Neural cell (in vitro differentiated cells): Measurements from ENCODE around the gene MYEOV. TPM values are rescaled to one million over a fixed set of nuclear protein-coding genes. Genes with fewer than 3 reads are reported as not detected.

Experiments
- H2AFZ ChIP-seq: fragments of 200-600, 300-800 bp; sonication (generic), shearing (Covaris generic); 2 replicates; pipeline ENCODE4 v1.6.0; 2014; ENCODE audit warnings: low read depth, mild to moderate bottlenecking, antibody characterized with exemption, low read length, moderate library complexity
- H3F3A ChIP-seq: fragments of 200-600 bp; shearing (Covaris generic); 2 replicates; pipeline ENCODE4 v1.6.1; 2016; ENCODE audit warnings: mild to moderate bottlenecking, moderate library complexity, mixed read lengths, antibody characterized with exemption, low read length; ENCODE audit not compliant: insufficient read depth, poor library complexity, severe bottlenecking
- H3K27ac ChIP-seq: fragments of 200-600, 300-800 bp; sonication (generic), shearing (Covaris generic); 2 replicates; pipeline ENCODE4 v1.5.1; 2014; ENCODE audit warnings: mild to moderate bottlenecking, low read length, moderate library complexity
- H3K27me3 ChIP-seq: fragments of 300-800, 200-600 bp; sonication (generic), shearing (Covaris generic); 2 replicates; pipeline ENCODE4 v1.6.0; 2014; ENCODE audit warnings: mild to moderate bottlenecking, low read depth, low read length, moderate library complexity; ENCODE audit not compliant: insufficient read depth
- H3K36me3 ChIP-seq: fragments of 300-800, 200-600 bp; sonication (generic), shearing (Covaris generic); 2 replicates; pipeline ENCODE4 v1.5.1; 2014; ENCODE audit warnings: mild to moderate bottlenecking, antibody characterized with exemption, low read length, moderate library complexity; ENCODE audit not compliant: insufficient read depth
- H3K4me2 ChIP-seq: fragments of 300-800, 200-600 bp; sonication (generic), shearing (Covaris generic); 2 replicates; pipeline ENCODE4 v1.6.0; 2014; ENCODE audit warnings: mild to moderate bottlenecking, low read length
- H3K4me3 ChIP-seq: fragments of 300-800, 200-600 bp; sonication (generic), shearing (Covaris generic); 2 replicates; pipeline ENCODE4 v1.5.1; 2014; ENCODE audit warnings: mild to moderate bottlenecking, low read length, moderate library complexity
- H3K79me2 ChIP-seq: fragments of 200-600 bp; shearing (Covaris generic); replicated peaks from 2 replicates; pipeline ENCODE4 v1.6.0; 2014; ENCODE audit warnings: mild to moderate bottlenecking, low read length, moderate library complexity; ENCODE audit not compliant: insufficient read depth
- H3K9ac ChIP-seq: fragments of 300-800, 200-600 bp; sonication (generic), shearing (Covaris generic); 2 replicates; pipeline ENCODE4 v1.6.1; 2016; ENCODE audit warnings: mild to moderate bottlenecking, low read length, mixed read lengths
- H3K9me2 ChIP-seq: fragments of 200-600 bp; shearing (Covaris generic); 2 replicates; pipeline ENCODE4 v1.6.1; 2016; ENCODE audit warnings: mild to moderate bottlenecking, low read length, mixed read lengths; ENCODE audit not compliant: insufficient read depth
- H3K9me3 ChIP-seq: fragments of 200-600, 300-800 bp; sonication (generic), shearing (Covaris generic); 2 replicates; pipeline ENCODE4 v1.6.1; 2016; ENCODE audit warnings: mild to moderate bottlenecking, mixed run types, low read length, moderate library complexity, mixed read lengths
- H4K20me1 ChIP-seq: fragments of 200-600 bp; shearing (Covaris generic); 2 replicates; pipeline ENCODE4 v1.6.1; 2016; ENCODE audit warnings: mild to moderate bottlenecking, mixed run types; ENCODE audit not compliant: insufficient read depth
- CTCF ChIP-seq: fragments of 450-650 bp; IDR thresholded peaks from 2 replicates; pipeline ENCODE4 v1.5.1; 2014; ENCODE audit warnings: antibody characterized with exemption, mild to moderate bottlenecking, moderate library complexity; ENCODE audit not compliant: poor library complexity, severe bottlenecking
- EP300 ChIP-seq: fragments of 450-650 bp; conservative IDR thresholded peaks from 2 replicates; pipeline ENCODE4 v1.6.1; 2014; ENCODE audit warnings: antibody characterized with exemption, mild to moderate bottlenecking, moderate library complexity; ENCODE audit not compliant: poor library complexity, severe bottlenecking
- EZH2 ChIP-seq: fragments of 200-600, 300-800 bp; shearing (Covaris generic), sonication (generic); IDR thresholded peaks from 2 replicates; pipeline ENCODE4 v1.6.1; 2014; ENCODE audit warnings: antibody characterized with exemption, low read length, borderline replicate concordance, mild to moderate bottlenecking; ENCODE audit not compliant: insufficient read depth, poor library complexity, severe bottlenecking
- MXI1 ChIP-seq: fragments of 450-650 bp; conservative IDR thresholded peaks from 2 replicates; pipeline ENCODE4 v1.6.1; 2014; ENCODE audit warnings: antibody characterized with exemption, mild to moderate bottlenecking; ENCODE audit not compliant: poor library complexity, severe bottlenecking
- POLR2AphosphoS5 ChIP-seq: IDR thresholded peaks from 2 replicates; pipeline ENCODE4 v1.6.1; 2012
- RAD21 ChIP-seq: fragments of 450-650 bp; conservative IDR thresholded peaks from 2 replicates; pipeline ENCODE4 v1.6.1; 2014; ENCODE audit warnings: antibody characterized with exemption, mild to moderate bottlenecking, moderate library complexity
- SMC3 ChIP-seq: fragments of 450-650 bp; conservative IDR thresholded peaks from 2 replicates; pipeline ENCODE4 v1.6.1; 2014; ENCODE audit warnings: antibody characterized with exemption, mild to moderate bottlenecking, moderate library complexity; ENCODE audit not compliant: poor library complexity
- TAF1 ChIP-seq: IDR thresholded peaks from 2 replicates; pipeline ENCODE4 v1.6.1; 2012; ENCODE audit warnings: low read depth
- polyA plus RNA-seq: library from polyadenylated mRNA; depleted of rRNA; stranded (reverse); fragments of >200 nt; gene quantifications from 2 replicates; pipeline ENCODE4 v1.2.3, GENCODE V29; 2014
- TF ChIP-seq, protein P1 (sequence below): IDR thresholded peaks from 2 replicates; pipeline ENCODE4 v1.6.1; 2012; ENCODE audit warnings: borderline replicate concordance

Gene MYEOV
- polyA plus RNA-seq, 1 donor from 2014 or later = not detected

DNA sequence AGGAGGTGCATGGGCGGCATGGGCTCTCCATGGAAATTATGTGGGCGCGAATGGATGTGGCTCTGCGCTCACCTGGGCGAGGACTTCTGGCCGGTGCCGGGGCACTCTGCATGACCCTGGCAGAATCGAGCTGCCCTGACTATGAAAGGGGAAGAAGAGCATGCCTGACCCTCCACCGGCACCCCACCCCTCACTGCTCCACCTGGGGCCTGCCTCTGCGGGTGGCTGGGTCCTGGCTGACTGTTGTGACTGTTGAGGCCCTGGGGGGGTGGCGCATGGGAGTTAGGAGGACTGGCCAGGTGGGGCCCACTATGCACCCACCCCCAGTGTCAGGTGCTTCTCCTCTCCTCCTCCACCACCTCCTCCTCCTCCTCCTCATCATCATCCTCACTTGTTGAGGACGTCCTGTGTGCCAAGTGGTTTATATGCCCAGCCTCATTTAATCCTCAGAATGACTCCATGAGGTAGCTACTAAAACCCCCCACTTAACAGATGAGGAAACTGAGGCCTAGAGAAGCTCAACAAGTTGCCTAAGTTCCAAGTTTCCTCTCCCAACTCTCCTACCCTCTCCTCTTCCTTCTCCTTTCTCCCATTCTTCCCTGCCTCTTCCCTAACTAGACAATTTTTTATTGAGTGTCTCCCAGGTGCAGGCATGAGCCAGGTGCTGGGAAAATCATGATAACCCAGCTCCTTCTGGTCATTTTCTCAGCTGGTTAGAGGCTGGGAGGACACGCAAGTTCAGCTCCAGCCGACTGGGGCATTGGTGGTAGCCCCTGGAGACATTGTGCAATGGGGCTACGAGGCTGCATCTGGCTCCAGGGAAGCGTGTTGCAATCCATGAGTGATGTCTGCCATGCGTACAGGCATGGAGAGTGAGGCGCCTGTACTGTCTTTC, 2.3 kb downstream of the MYEOV start:
- no peaks in the 10 kb centered on the region for H4K20me1 ChIP-seq
- H3K4me3 ChIP-seq = no peak overlapping the region
- H3K9ac ChIP-seq = no peak overlapping the region
- H3F3A ChIP-seq = no peaks in the 10 kb centered on the region
- H3K27me3 ChIP-seq = no peaks in the 10 kb centered on the region
- H3K4me2 ChIP-seq = no peak overlapping the region
- no peak overlapping the region for H2AFZ ChIP-seq
- no peaks in the 10 kb centered on the region for H3K9me2 ChIP-seq
- H3K79me2 ChIP-seq = no peaks in the 10 kb centered on the region
- no peak for TF ChIP-seq MXI1
- TF ChIP-seq EP300 = no peak
- TF ChIP-seq RAD21 = no peak
- TF ChIP-seq SMC3 = no peak
- TF ChIP-seq CTCF = no peak
- no peak for TF ChIP-seq POLR2AphosphoS5
- no peak for TF ChIP-seq TAF1
- TF ChIP-seq, protein P1, sequence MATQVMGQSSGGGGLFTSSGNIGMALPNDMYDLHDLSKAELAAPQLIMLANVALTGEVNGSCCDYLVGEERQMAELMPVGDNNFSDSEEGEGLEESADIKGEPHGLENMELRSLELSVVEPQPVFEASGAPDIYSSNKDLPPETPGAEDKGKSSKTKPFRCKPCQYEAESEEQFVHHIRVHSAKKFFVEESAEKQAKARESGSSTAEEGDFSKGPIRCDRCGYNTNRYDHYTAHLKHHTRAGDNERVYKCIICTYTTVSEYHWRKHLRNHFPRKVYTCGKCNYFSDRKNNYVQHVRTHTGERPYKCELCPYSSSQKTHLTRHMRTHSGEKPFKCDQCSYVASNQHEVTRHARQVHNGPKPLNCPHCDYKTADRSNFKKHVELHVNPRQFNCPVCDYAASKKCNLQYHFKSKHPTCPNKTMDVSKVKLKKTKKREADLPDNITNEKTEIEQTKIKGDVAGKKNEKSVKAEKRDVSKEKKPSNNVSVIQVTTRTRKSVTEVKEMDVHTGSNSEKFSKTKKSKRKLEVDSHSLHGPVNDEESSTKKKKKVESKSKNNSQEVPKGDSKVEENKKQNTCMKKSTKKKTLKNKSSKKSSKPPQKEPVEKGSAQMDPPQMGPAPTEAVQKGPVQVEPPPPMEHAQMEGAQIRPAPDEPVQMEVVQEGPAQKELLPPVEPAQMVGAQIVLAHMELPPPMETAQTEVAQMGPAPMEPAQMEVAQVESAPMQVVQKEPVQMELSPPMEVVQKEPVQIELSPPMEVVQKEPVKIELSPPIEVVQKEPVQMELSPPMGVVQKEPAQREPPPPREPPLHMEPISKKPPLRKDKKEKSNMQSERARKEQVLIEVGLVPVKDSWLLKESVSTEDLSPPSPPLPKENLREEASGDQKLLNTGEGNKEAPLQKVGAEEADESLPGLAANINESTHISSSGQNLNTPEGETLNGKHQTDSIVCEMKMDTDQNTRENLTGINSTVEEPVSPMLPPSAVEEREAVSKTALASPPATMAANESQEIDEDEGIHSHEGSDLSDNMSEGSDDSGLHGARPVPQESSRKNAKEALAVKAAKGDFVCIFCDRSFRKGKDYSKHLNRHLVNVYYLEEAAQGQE = no peak
- no peak for TF ChIP-seq EZH2
- H3K27ac ChIP-seq = no peak overlapping the region
- H3K36me3 ChIP-seq = no peaks in the 10 kb centered on the region
- H3K9me3 ChIP-seq = no peaks in the 10 kb centered on the region

DNA sequence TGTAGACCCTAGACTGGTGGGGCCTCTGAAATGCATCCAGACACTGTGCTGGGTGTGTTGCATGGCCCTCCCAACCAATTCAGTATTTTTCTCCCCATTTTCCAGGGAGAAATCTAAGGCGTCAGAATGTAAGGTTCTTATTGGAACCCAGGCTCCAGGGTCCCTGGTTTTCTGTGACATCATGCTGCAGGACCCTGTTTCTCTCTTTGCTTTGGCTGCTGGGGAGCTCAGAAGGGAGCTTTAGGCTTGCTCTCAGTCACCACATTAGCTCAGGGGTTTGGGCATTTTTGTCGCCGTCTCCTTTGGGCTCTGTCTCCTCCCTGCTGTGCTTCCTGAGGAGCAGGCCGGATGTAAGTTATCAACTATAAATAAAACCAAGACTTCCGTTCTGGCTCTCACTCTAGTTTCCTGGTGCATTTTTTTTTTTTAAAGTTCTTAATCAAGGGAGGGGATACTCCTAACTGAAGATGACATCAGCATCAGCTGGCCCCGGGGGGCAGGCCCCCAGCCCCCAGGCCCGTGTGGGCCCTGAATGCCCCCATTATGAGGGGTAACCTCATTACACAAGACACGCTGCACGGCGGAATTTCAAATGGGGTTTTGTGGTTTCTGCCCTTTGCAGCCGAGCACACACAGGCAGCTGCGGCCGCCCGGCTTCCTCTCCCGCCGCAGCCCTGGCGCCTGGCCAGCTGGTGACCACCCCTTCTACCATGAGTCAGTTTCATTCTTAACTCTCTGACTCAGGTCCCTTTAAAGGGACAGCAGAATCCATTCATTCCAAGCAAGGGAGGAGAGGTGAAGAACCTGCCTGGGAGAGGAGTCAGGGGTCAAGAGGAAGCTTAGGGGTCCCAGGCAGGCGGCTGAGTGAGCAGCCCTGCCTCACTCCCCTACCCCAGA, 3.2 kb downstream of the MYEOV start:
- Histone ChIP-seq H3K36me3 (no peaks in the 10 kb centered on the region), H4K20me1 (no peaks in the 10 kb centered on the region), H3K9me2 (no peaks in the 10 kb centered on the region), H3K9me3 (no peaks in the 10 kb centered on the region), H3K27ac (no peak overlapping the region), H2AFZ (no peak overlapping the region), H3K4me3 (no peak overlapping the region), H3K9ac (no peak overlapping the region), H3K27me3 (no peaks in the 10 kb centered on the region), H3F3A (no peaks in the 10 kb centered on the region), H3K79me2 (no peaks in the 10 kb centered on the region), H3K4me2 (no peak overlapping the region)
- no peak for TF ChIP-seq RAD21
- no peak for TF ChIP-seq POLR2AphosphoS5
- TF ChIP-seq TAF1 = no peak
- TF ChIP-seq, protein P1 = no peak
- no peak for TF ChIP-seq EP300
- no peak for TF ChIP-seq EZH2
- TF ChIP-seq MXI1 = no peak
